Suprapubic skin (tissue), 4 donors: ENCODE measurements around the gene CTXN1. TPM values are rescaled to one million over a fixed set of nuclear protein-coding genes. Genes with fewer than 3 reads are reported as not detected.

Source experiments
- DNase-seq, 2 donors: peaks; one replicate each; pipeline ENCODE4 v3.0.0-alpha.2; 2019; ENCODE audit warnings: low spot score in 2 of 2
- H3K27ac ChIP-seq: fragments of 200-600 bp; sonication (generic); one replicate; pipeline ENCODE4 v1.5.1; 2019
- H3K27me3 ChIP-seq: fragments of 200-600 bp; sonication (generic); one replicate; pipeline ENCODE4 v1.5.1; 2019
- H3K36me3 ChIP-seq: fragments of 200-600 bp; sonication (generic); one replicate; pipeline ENCODE4 v1.5.1; 2019
- H3K4me1 ChIP-seq: fragments of 200-600 bp; sonication (generic); one replicate; pipeline ENCODE4 v1.5.1; 2019
- H3K4me3 ChIP-seq: fragments of 200-600 bp; sonication (generic); one replicate; pipeline ENCODE4 v1.5.1; 2019; ENCODE audit warnings: mild to moderate bottlenecking
- H3K9me3 ChIP-seq: fragments of 200-600 bp; sonication (generic); one replicate; pipeline ENCODE4 v1.5.1; 2019
- CTCF ChIP-seq, 2 donors: fragments of 200-600 bp in 1 of 2; fragments of 450-650 bp in 1 of 2; sonication (generic) in 1 of 2; IDR thresholded peaks; one replicate each; pipeline ENCODE4 v1.5.1; 2016 to 2019; ENCODE audit warnings: antibody characterized with exemption in 2 of 2, mild to moderate bottlenecking in 1 of 2, moderate library complexity in 1 of 2
- EP300 ChIP-seq: sonication (generic); formaldehyde crosslinking; IDR thresholded peaks from one replicate; pipeline ENCODE4 v1.6.1; 2017; ENCODE audit warnings: antibody characterized with exemption
- POLR2A ChIP-seq, 2 donors: fragments of 450-650 bp; IDR thresholded peaks; one replicate each; pipeline ENCODE4 v1.6.1; 2017; ENCODE audit warnings: antibody characterized with exemption in 2 of 2, mild to moderate bottlenecking in 2 of 2, moderate library complexity in 2 of 2
- POLR2AphosphoS5 ChIP-seq, 3 donors: sonication (generic); formaldehyde crosslinking; IDR thresholded peaks; one replicate each; pipeline ENCODE4 v1.6.1; 2017; ENCODE audit warnings: antibody characterized with exemption in 3 of 3
- WGBS: methylation state at CpG from one replicate; pipeline ENCODE4 v1.1.5; 2018; 5-methylcytosine and 5-hydroxymethylcytosine counted together
- total RNA-seq, 4 donors: library from RNA; depleted of rRNA; stranded (reverse); fragments of >200 nt; gene quantifications; one replicate each; pipeline ENCODE4 v1.1.0, GENCODE V29; 2016

Gene CTXN1
- total RNA-seq, 4 donors from 2014 or later: 1.2 to 3.6 (median 2.6) TPM

- WGBS: 84% methylated on average over 10 of the region's 10 CpGs
- no peak overlapping the region for H3K27ac ChIP-seq
- no peak overlapping the region for H3K4me3 ChIP-seq
- H3K4me1 ChIP-seq: peaks cover 49% of the 10 kb centered on the region
- no peaks in the 10 kb centered on the region for H3K9me3 ChIP-seq
- no peak for TF ChIP-seq POLR2A (IDR thresholded peaks at IDR 0.05)
- no peak for TF ChIP-seq CTCF (IDR thresholded peaks at IDR 0.05)
- TF ChIP-seq EP300: no peak
- no peak for TF ChIP-seq POLR2AphosphoS5 (IDR thresholded peaks at IDR 0.05)
- no peak for DNase-seq
- H3K27me3 ChIP-seq: peaks cover 44% of the 10 kb centered on the region
- peaks cover 46% of the 10 kb centered on the region for H3K36me3 ChIP-seq
These were observed 12.3 kb downstream of the CTXN1 start for GRCh38 chr19:7913652-7914051.

DNA sequence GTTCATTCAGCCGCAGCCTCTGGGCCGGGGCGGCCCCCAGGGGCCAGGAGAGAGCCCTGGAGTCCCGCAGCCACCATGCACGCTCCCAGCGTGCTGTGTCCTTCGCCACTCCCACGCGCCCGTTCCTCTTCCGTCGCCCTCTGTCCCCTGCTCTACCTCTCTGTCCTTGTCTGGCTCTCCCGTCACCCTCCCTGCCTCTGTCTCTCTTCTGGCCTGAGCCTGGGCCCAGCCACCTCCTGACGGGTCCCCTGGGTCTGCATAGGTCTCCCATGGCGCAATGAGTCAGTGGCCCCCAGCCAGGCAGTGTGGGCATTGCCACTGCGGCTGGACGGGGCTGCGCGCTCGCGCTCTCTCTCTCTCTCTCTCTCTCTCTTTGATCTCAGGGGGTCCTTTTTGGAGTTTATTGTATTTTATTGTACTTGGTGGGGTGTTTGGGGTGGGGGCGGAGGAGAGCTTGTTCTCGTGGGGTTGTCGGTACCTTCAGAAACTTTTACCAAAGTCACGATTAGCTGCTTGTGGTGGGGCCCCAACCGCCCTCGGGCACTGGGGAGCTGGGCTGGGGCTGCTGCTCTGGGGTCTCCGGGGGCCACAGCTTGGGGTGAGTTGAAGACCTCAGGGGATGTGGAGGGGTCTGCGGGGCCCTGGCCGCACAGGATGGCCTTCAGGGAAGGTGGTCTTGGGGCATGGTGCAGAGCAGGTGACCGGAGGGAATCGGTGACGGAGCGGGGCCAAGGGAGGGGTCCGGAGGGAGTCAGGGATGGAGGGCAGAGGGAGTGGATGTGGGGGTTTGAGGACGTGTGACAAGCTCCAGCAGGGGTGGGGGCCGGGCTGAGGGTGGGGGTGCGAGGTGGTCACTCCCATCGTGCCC, 13.0 kb downstream of the CTXN1 start:
- no peak for TF ChIP-seq CTCF (IDR thresholded peaks at IDR 0.05)
- TF ChIP-seq POLR2AphosphoS5 (IDR thresholded peaks at IDR 0.05): no peak
- Histone ChIP-seq H3K4me3 (no peak overlapping the region), H3K27me3 (peaks cover 38% of the 10 kb centered on the region), H3K27ac (no peak overlapping the region), H3K4me1 (peaks cover 42% of the 10 kb centered on the region), H3K36me3 (peaks cover 46% of the 10 kb centered on the region), H3K9me3 (no peaks in the 10 kb centered on the region)
- no peak for DNase-seq
- 98% methylated on average over 34 of the region's 39 CpGs for WGBS

DNA sequence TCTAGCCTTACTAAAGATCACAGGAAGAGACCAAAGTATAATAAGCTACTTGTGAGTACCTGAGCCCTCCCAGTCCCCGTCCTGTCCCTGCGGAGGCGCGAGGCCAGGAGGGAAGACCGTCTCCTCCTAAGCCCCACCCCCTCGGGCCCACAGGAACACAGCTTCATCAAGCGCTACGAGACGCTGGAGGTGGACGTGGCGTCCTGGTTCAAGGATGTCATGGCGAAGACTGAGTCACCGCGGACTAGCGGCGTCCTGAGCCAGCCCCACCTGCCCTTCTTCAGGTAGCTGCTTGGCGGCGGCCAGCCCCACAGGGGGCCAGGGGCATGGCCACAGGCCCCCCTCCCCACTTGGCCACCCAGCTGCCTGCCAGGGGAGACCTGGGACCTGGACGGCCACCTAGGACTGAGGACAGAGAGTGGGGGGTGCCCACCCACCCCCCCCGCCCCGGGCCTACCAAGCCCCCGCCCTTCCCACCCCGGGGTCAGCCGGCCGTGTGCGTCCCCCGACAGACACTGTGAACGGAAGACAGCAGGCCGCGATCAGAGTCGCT, 13.7 kb downstream of the CTXN1 start:
- Histone ChIP-seq H3K27ac (no peak overlapping the region), H3K4me3 (no peak overlapping the region), H3K27me3 (peaks cover 31% of the 10 kb centered on the region), H3K36me3 (peaks cover 46% of the 10 kb centered on the region), H3K4me1 (peaks cover 42% of the 10 kb centered on the region), H3K9me3 (no peaks in the 10 kb centered on the region)
- WGBS: 92% methylated on average over 16 of the region's 31 CpGs
- DNase-seq: no peak
- no peak for TF ChIP-seq POLR2A (IDR thresholded peaks at IDR 0.05)
- TF ChIP-seq CTCF (IDR thresholded peaks at IDR 0.05): no peak
- TF ChIP-seq EP300: no peak
- TF ChIP-seq POLR2AphosphoS5 (IDR thresholded peaks at IDR 0.05): no peak

DNA sequence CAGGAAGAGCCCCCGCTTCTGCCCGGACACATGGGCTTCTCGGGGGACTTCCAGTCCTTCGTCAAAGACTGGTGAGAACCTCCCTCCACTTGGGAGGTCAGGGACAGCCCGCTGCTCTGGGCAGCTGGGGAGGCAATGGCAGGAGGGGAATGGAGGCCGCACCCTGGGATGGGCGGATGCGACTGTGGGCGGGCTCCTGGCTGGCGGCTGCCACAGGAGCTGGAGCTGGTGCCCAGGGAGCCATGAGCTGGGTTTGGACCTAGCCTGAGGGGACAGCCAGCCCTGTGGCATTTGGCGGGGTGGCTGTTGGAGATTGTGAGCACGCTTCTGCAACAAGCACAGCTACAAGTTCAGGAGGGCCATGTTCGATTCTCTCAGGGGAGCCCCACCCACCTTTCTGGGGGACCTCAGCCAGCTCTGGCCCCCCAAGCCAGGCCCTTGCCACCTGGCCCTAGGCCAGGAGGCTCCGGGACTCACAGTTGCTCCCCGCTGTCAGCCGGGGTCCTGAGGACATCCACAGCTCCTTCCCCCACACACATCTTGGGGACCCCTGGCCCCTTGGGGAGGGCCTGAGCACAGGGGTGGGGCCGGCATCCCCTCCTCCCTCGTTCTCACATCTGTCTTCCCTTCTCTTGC, 14.3 kb downstream of the CTXN1 start:
- WGBS: 90% methylated on average over 2 of the region's 18 CpGs
- peaks cover 42% of the 10 kb centered on the region for H3K4me1 ChIP-seq
- TF ChIP-seq POLR2AphosphoS5 (IDR thresholded peaks at IDR 0.05) (no peak), CTCF (IDR thresholded peaks at IDR 0.05) (no peak), POLR2A (IDR thresholded peaks at IDR 0.05) (no peak), EP300 (no peak)
- H3K27ac ChIP-seq: no peak overlapping the region
- DNase-seq: peak in 1 of 2 donors; percentile 58
- H3K27me3 ChIP-seq: peaks cover 25% of the 10 kb centered on the region
- H3K4me3 ChIP-seq: no peak overlapping the region
- H3K9me3 ChIP-seq: no peaks in the 10 kb centered on the region
- H3K36me3 ChIP-seq: peaks cover 46% of the 10 kb centered on the region
